Osteoblast (primary cell): Measurements from ENCODE around the gene CEP104. TPM values are rescaled to one million over a fixed set of nuclear protein-coding genes. Genes with fewer than 3 reads are reported as not detected.

Experiments used
- DNase-seq: peaks from one replicate; pipeline ENCODE4 v3.0.0; 2011; ENCODE audit warnings: low spot score, mixed read lengths; ENCODE audit not compliant: insufficient read length; ENCODE audit errors: missing footprints
- H2AFZ ChIP-seq: 2 replicates; pipeline ENCODE4 v1.6.0; 2011; ENCODE audit warnings: mild to moderate bottlenecking, low read length
- H3K27ac ChIP-seq: 2 replicates; pipeline ENCODE4 v1.5.1; 2011; ENCODE audit warnings: mild to moderate bottlenecking, low read depth, low read length, moderate library complexity
- H3K27me3 ChIP-seq: 2 replicates; pipeline ENCODE4 v1.6.0; 2012; ENCODE audit warnings: mild to moderate bottlenecking, control low read depth, inconsistent platforms, low read length, moderate library complexity; ENCODE audit not compliant: insufficient read depth
- H3K36me3 ChIP-seq: 2 replicates; pipeline ENCODE4 v1.5.1; 2011; ENCODE audit warnings: mild to moderate bottlenecking, low read length, control low read depth, moderate library complexity; ENCODE audit not compliant: insufficient read depth
- H3K4me1 ChIP-seq: 2 replicates; pipeline ENCODE4 v1.5.1; 2011; ENCODE audit warnings: mild to moderate bottlenecking, low read length, control low read depth, moderate library complexity; ENCODE audit not compliant: insufficient read depth
- H3K4me2 ChIP-seq: 2 replicates; pipeline ENCODE4 v1.6.0; 2011; ENCODE audit warnings: mild to moderate bottlenecking, low read length; ENCODE audit not compliant: insufficient read depth
- H3K4me3 ChIP-seq: fragments of 200-600 bp; sonication (generic); 3 replicates; pipeline ENCODE4 v1.5.1; 2012; ENCODE audit warnings: mild to moderate bottlenecking, low read length, inconsistent platforms; ENCODE audit not compliant: insufficient read depth
- H3K79me2 ChIP-seq: 2 replicates; pipeline ENCODE4 v1.6.0; 2012; ENCODE audit warnings: mild to moderate bottlenecking, low read length, control low read depth, inconsistent platforms; ENCODE audit not compliant: insufficient read depth
- H3K9me3 ChIP-seq: 2 replicates; pipeline ENCODE4 v1.5.1; 2011; ENCODE audit warnings: low read depth, low read length, control low read depth
- H4K20me1 ChIP-seq: 2 replicates; pipeline ENCODE4 v1.6.0; 2012; ENCODE audit warnings: mild to moderate bottlenecking, low read length, control low read depth; ENCODE audit not compliant: insufficient read depth
- CTCF ChIP-seq: IDR thresholded peaks from 2 replicates; pipeline ENCODE4 v1.5.1; 2011; ENCODE audit warnings: mild to moderate bottlenecking, low read depth, low read length, moderate library complexity; ENCODE audit errors: extremely low read depth
- total RNA-seq: library from RNA; depleted of rRNA; stranded (reverse); fragments of >200 nt; gene quantifications from 2 replicates; pipeline ENCODE4 v1.2.3, GENCODE V29; 2012

CEP104 gene
- total RNA-seq, 1 donor: 21.7 TPM

- Histone ChIP-seq H3K27me3 (no peaks in the 10 kb centered on the region), H3K36me3 (peaks cover 72% of the 10 kb centered on the region), H3K4me2 (no peak overlapping the region), H2AFZ (no peak overlapping the region), H3K9me3 (no peaks in the 10 kb centered on the region), H3K79me2 (peaks cover 24% of the 10 kb centered on the region), H3K4me1 (no peaks in the 10 kb centered on the region), H3K4me3 (no peak overlapping the region), H4K20me1 (peaks cover 28% of the 10 kb centered on the region), H3K27ac (no peak overlapping the region)
- no peak for TF ChIP-seq CTCF
- peak; percentile 85 for DNase-seq
These were observed 73.1 kb downstream of the CEP104 start for GRCh38 chr1:3783651-3784474.

GRCh38 chr1:3780901-3781300 is 76.1 kb downstream of the CEP104 start:
- DNase-seq: peak; percentile 30
- Histone ChIP-seq H3K9me3 (no peaks in the 10 kb centered on the region), H4K20me1 (peaks cover 6% of the 10 kb centered on the region), H3K4me2 (no peak overlapping the region), H3K4me1 (no peaks in the 10 kb centered on the region), H3K27me3 (no peaks in the 10 kb centered on the region), H3K36me3 (peaks cover 63% of the 10 kb centered on the region), H2AFZ (no peak overlapping the region), H3K27ac (no peak overlapping the region), H3K4me3 (no peak overlapping the region), H3K79me2 (no peaks in the 10 kb centered on the region)
- TF ChIP-seq CTCF: no peak

- Histone ChIP-seq H3K4me1 (peaks cover 9% of the 10 kb centered on the region), H4K20me1 (peaks cover 6% of the 10 kb centered on the region), H3K36me3 (peaks cover 57% of the 10 kb centered on the region), H2AFZ (no peak overlapping the region), H3K4me2 (no peak overlapping the region), H3K27me3 (no peaks in the 10 kb centered on the region), H3K4me3 (no peak overlapping the region), H3K9me3 (no peaks in the 10 kb centered on the region), H3K79me2 (no peaks in the 10 kb centered on the region), H3K27ac (no peak overlapping the region)
- TF ChIP-seq CTCF: no peak
- DNase-seq: peak; percentile 45
These were observed 77.0 kb downstream of the CEP104 start for GRCh38 chr1:3779912-3780416.

- H3K36me3 ChIP-seq: peaks cover 53% of the 10 kb centered on the region
- H3K4me2 ChIP-seq: no peak overlapping the region
- no peaks in the 10 kb centered on the region for H3K79me2 ChIP-seq
- no peak overlapping the region for H3K4me3 ChIP-seq
- H4K20me1 ChIP-seq: peaks cover 6% of the 10 kb centered on the region
- H3K9me3 ChIP-seq: no peaks in the 10 kb centered on the region
- H3K4me1 ChIP-seq: peaks cover 10% of the 10 kb centered on the region
- DNase-seq: peak; percentile 89
- H3K27ac ChIP-seq: no peak overlapping the region
- H2AFZ ChIP-seq: no peak overlapping the region
- TF ChIP-seq CTCF: no peak
- H3K27me3 ChIP-seq: no peaks in the 10 kb centered on the region
These were observed 77.6 kb downstream of the CEP104 start for GRCh38 chr1:3779265-3779911.
